ENCODE results near the gene WFDC8. TPM values are rescaled to one million over a fixed set of nuclear protein-coding genes. Genes with fewer than 3 reads are reported as not detected.

Gene WFDC8
- total RNA-seq, 2 donors from 2014 or later, result not detected

- no peak for DNase-seq (ENCODE audit: low spot score)
- intact Hi-C loops (cut with DNase I), result no loop called here
- H3K4me1 ChIP-seq (replicated peaks), result no peaks in the 10 kb centered on the region
- no peaks in the 10 kb centered on the region for H3K36me3 ChIP-seq
- TF ChIP-seq POLR2A (IDR thresholded peaks at IDR 0.05) (no peak), CTCF (IDR thresholded peaks at IDR 0.05) (peak in 2 of 4 experiments; percentile 39 to 42)
- no peaks in the 10 kb centered on the region for H3K9me3 ChIP-seq
- H3K27me3 ChIP-seq (replicated peaks; ENCODE audit: insufficient read depth), result no peaks in the 10 kb centered on the region
- H3K4me3 ChIP-seq, result no peak overlapping the region
- H3K27ac ChIP-seq, result no peak overlapping the region
- 10% methylated on average over 5 of the region's 5 CpGs for WGBS
Observed at GRCh38 chr20:45545754-45546453, 33.2 kb downstream of the WFDC8 start.

GRCh38 chr20:45545351-45545750 is 33.7 kb downstream of the WFDC8 start:
- no peaks in the 10 kb centered on the region for H3K4me1 ChIP-seq (replicated peaks)
- H3K9me3 ChIP-seq, result no peaks in the 10 kb centered on the region
- TF ChIP-seq POLR2AphosphoS5 (IDR thresholded peaks at IDR 0.05) (no peak), CTCF (IDR thresholded peaks at IDR 0.05) (no peak), POLR2A (IDR thresholded peaks at IDR 0.05) (no peak)
- H3K36me3 ChIP-seq, result no peaks in the 10 kb centered on the region
- H3K4me3 ChIP-seq, result no peak overlapping the region
- intact Hi-C loops (cut with DNase I), result no loop called here
- 62% methylated on average over 3 of the region's 3 CpGs for WGBS
- no peaks in the 10 kb centered on the region for H3K27me3 ChIP-seq (replicated peaks; ENCODE audit: insufficient read depth)
- DNase-seq (ENCODE audit: low spot score), result no peak
- H3K27ac ChIP-seq, result no peak overlapping the region

GRCh38 chr20:45539382-45539781 is 39.7 kb downstream of the WFDC8 start, which contains the start of gene WFDC6:
TSS of gene WFDC6 (minus strand) at chr20:45539482. CDS start at chr20:45539407, 75 bp downstream.
- no peaks in the 10 kb centered on the region for H3K36me3 ChIP-seq
- H3K27me3 ChIP-seq (replicated peaks; ENCODE audit: insufficient read depth), result no peaks in the 10 kb centered on the region
- no peak within 1 kb of the TSS for H3K27ac ChIP-seq
- no peak for DNase-seq (ENCODE audit: low spot score)
- 77% methylated on average over 2 of the region's 2 CpGs for WGBS
- H3K4me3 ChIP-seq, result no peak within 1 kb of the TSS
- TF ChIP-seq POLR2A (IDR thresholded peaks at IDR 0.05), result no peak
- TF ChIP-seq POLR2AphosphoS5 (IDR thresholded peaks at IDR 0.05), result no peak
- no peak for TF ChIP-seq CTCF (IDR thresholded peaks at IDR 0.05)
- intact Hi-C loops (cut with DNase I), result no loop called here
- H3K9me3 ChIP-seq, result no peaks in the 10 kb centered on the region
- no peaks in the 10 kb centered on the region for H3K4me1 ChIP-seq (replicated peaks)

- WGBS, result 55% methylated on average over 7 of the region's 7 CpGs
- H3K4me1 ChIP-seq (replicated peaks), result no peaks in the 10 kb centered on the region
- no peaks in the 10 kb centered on the region for H3K27me3 ChIP-seq (replicated peaks; ENCODE audit: insufficient read depth)
- no peaks in the 10 kb centered on the region for H3K9me3 ChIP-seq
- no peak for DNase-seq (ENCODE audit: low spot score)
- intact Hi-C loops (cut with DNase I), result no loop called here
- TF ChIP-seq CTCF (IDR thresholded peaks at IDR 0.05) (no peak), POLR2AphosphoS5 (IDR thresholded peaks at IDR 0.05) (no peak), POLR2A (IDR thresholded peaks at IDR 0.05) (no peak)
- H3K36me3 ChIP-seq, result no peaks in the 10 kb centered on the region
- no peak overlapping the region for H3K4me3 ChIP-seq
- no peak overlapping the region for H3K27ac ChIP-seq
Observed at GRCh38 chr20:45538209-45538799, 40.8 kb downstream of the WFDC8 start.

- Histone ChIP-seq H3K27me3 (replicated peaks; ENCODE audit: insufficient read depth) (no peaks in the 10 kb centered on the region), H3K27ac (no peak overlapping the region), H3K36me3 (no peaks in the 10 kb centered on the region), H3K9me3 (no peaks in the 10 kb centered on the region), H3K4me1 (replicated peaks) (no peaks in the 10 kb centered on the region), H3K4me3 (no peak overlapping the region)
- no peak for DNase-seq (ENCODE audit: low spot score)
- TF ChIP-seq POLR2A (IDR thresholded peaks at IDR 0.05) (no peak), CTCF (IDR thresholded peaks at IDR 0.05) (no peak), POLR2AphosphoS5 (IDR thresholded peaks at IDR 0.05) (no peak)
- intact Hi-C loops (cut with DNase I), result no loop called here
- 69% methylated on average over 4 of the region's 4 CpGs for WGBS
Observed at GRCh38 chr20:45527294-45527693, 51.8 kb downstream of the WFDC8 start.
